Omental fat pad (tissue), 4 donors: ENCODE results near the gene PAGR1. TPM values are rescaled to one million over a fixed set of nuclear protein-coding genes. Genes with fewer than 3 reads are reported as not detected.

Experiments
- ATAC-seq: fragments of 150-250 bp; one replicate; pipeline ENCODE4 v1.9.1; 2016; ENCODE audit warnings: mild to moderate bottlenecking, moderate library complexity; ENCODE audit not compliant: low FRiP score
- DNase-seq: peaks from one replicate; pipeline ENCODE4 v3.0.0-alpha.2; 2019; ENCODE audit warnings: low spot score
- total RNA-seq, 4 donors: library from RNA; depleted of rRNA; stranded (reverse); fragments of >200 nt; gene quantifications; one replicate each; pipeline ENCODE4 v1.1.0, GENCODE V29; 2016
- TF ChIP-seq, protein P1 (sequence below), 3 donors: fragments of 450-650 bp; IDR thresholded peaks; one replicate each; pipeline ENCODE4 v1.5.1; 2016 to 2017; ENCODE audit warnings: antibody characterized with exemption in 3 of 3, mild to moderate bottlenecking in 3 of 3, moderate library complexity in 2 of 3

PAGR1 gene
- total RNA-seq, 4 donors from 2014 or later = 15.6 to 32.9 (median 20.6) TPM

GRCh38 chr16:29852654-29853053 lies 36.7 kb downstream of the PAGR1 start:
- TF ChIP-seq, protein P1, sequence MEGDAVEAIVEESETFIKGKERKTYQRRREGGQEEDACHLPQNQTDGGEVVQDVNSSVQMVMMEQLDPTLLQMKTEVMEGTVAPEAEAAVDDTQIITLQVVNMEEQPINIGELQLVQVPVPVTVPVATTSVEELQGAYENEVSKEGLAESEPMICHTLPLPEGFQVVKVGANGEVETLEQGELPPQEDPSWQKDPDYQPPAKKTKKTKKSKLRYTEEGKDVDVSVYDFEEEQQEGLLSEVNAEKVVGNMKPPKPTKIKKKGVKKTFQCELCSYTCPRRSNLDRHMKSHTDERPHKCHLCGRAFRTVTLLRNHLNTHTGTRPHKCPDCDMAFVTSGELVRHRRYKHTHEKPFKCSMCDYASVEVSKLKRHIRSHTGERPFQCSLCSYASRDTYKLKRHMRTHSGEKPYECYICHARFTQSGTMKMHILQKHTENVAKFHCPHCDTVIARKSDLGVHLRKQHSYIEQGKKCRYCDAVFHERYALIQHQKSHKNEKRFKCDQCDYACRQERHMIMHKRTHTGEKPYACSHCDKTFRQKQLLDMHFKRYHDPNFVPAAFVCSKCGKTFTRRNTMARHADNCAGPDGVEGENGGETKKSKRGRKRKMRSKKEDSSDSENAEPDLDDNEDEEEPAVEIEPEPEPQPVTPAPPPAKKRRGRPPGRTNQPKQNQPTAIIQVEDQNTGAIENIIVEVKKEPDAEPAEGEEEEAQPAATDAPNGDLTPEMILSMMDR (IDR thresholded peaks at IDR 0.05) = no peak
- DNase-seq (no peak), ATAC-seq (peak; percentile 34)

DNA sequence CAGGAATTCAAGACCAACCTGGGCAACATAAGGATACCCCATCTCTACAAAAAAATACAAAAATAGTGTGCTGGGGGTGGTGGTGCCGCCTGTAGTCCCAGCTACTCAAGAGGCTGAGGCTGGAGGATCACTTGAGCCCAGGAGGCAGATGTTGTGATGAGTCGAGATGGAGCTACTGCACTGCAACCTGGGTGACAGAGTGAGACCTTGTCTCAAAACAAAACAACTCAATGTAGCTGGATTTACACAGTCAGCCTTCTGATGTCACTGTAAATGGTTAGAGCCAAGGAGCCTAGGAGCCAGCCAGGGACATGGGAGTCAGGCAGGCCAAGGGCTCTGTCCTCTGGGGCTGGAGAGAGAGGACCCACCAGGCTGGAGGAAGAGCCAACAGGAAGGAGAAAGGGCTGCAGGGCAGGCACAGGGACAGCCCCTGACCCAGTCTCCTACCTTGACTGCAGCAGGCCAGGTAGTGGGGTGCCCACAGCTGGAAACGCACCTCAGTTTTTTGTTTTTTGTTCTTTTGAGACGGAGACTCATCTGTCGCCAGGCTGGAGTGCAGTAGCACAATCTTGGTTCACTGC lies 38.7 kb downstream of the PAGR1 start:
- no peak for ATAC-seq
- TF ChIP-seq, protein P1 (IDR thresholded peaks at IDR 0.05) = no peak
- no peak for DNase-seq

DNA sequence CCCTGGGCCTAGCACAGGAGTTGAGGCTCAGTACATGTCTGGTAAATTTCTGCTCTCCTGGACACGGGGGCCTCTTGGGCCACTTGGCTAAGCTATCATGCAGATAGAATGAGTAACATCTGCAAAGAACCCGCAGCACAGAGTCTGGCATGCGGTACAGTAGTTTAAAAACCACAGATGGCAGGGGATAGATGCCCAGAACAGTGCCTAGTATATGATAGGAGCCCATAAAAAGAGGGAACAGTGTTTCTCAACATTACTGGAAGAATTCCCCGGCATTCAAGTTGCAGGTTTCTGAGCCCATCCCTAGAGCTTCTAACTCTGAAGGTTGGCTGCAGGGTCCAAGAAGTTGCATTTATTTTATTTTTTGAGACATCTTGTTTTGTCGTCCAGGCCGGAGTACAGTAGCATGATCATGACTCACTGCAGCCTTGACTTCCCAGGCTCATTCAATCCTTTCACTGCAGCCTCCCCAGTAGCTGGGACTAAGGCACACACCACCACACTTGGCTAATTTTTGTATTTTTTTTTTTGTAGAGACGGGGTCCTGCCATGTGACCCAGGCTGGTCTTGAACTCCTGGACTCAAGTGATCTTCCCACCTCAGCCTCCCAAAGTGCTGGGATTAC lies 41.3 kb downstream of the PAGR1 start:
- DNase-seq (no peak), ATAC-seq (no peak)
- TF ChIP-seq, protein P1 (IDR thresholded peaks at IDR 0.05) = no peak

DNA sequence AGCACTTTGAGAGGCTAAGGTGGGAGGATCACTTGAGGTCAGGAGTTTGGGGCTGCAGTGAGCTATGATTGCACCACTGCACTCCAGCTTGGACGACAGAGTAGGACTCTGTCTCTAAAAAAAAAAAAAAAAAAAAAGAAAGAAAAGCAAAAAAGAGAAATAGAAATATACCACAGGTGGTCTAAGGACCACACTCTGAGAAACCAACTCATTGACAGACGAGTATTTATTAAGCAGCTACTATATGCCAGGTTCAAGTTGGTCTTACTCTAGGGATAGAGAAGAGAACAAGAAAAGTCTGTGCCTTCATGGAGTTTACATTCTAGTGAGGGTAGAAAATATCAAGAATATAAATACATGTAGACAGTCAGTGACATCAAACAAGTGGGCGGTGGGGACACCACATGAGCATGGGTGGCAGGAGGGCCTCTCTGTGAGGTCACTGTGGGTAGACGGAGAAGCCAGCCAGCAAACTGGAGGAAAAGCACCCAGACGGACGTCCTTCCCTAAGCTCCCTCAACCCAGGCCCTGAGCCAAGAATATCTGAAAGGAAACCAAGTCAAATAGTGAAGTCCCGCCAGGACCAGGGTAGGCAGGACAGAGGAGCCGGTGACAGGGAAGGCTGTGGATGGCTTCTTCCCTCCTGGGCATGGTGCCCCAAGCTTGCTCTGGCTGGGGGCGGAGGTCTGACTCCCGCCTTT lies 42.3 kb downstream of the PAGR1 start:
- DNase-seq (no peak), ATAC-seq (no peak)
- TF ChIP-seq, protein P1 (IDR thresholded peaks at IDR 0.05) = no peak

DNA sequence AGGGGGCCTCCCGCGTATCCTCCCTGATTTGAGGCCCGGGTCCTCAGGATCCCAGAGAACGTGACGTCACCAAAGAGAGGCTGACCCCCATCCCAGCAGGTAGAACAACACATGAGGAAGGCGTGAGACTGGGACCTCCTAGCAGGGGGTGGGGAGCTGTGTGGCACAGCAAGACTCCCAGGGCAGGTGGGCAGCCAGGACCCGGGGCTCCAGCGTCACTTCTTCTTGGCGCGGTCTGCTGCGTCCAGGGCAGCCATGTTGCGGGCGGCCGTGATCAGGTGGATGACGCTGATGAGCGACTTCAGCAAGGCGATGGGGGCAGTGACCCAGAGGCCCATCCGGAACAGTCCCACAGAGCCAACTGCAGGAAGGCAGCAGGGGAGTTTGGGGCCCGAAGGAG lies 43.0 kb downstream of the PAGR1 start:
- DNase-seq = no peak
- TF ChIP-seq, protein P1 (IDR thresholded peaks at IDR 0.05) = no peak
- no peak for ATAC-seq

DNA sequence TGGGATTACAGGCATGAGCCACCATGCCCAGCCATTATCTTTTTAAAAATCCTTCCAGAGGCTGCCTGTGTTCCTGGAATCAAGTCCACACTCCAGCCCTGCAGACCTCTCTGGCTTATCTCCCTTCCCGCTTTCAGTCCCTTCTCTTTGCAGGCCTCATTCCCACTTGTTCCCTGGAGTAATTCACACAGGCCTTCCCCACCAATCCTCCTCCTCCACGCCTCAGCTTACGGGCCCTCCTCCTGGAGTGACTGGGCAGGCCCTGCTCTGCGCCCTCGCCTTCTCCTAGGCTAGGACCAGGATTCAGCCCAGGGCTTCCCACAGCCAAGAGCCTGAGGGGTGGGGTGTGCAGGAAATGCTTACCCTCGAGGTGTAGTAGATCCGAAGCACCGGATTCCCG lies 44.3 kb downstream of the PAGR1 start:
- TF ChIP-seq, protein P1 (IDR thresholded peaks at IDR 0.05) = no peak
- DNase-seq = no peak
- no peak for ATAC-seq
